Esophagus muscularis mucosa (tissue), 4 donors: ENCODE results near the gene TRIM62.

Experiments used
- EP300 ChIP-seq: sonication (generic); formaldehyde crosslinking; IDR thresholded peaks from one replicate; pipeline ENCODE4 v1.6.1; 2017; ENCODE audit warnings: antibody characterized with exemption
- POLR2A ChIP-seq: fragments of 450-650 bp; IDR thresholded peaks from one replicate; pipeline ENCODE4 v1.6.1; 2017; ENCODE audit warnings: antibody characterized with exemption, moderate library complexity, mild to moderate bottlenecking, low read depth
- TF ChIP-seq, protein P1 (sequence below), 3 experiments: fragments of 200-600 bp in 2 of 3; fragments of 450-650 bp in 1 of 3; sonication (generic) in 2 of 3; IDR thresholded peaks; one replicate each; pipeline ENCODE4 v1.5.1; 2017 to 2019; ENCODE audit warnings: antibody characterized with exemption in 3 of 3, mild to moderate bottlenecking in 2 of 3, moderate library complexity in 1 of 3

DNA sequence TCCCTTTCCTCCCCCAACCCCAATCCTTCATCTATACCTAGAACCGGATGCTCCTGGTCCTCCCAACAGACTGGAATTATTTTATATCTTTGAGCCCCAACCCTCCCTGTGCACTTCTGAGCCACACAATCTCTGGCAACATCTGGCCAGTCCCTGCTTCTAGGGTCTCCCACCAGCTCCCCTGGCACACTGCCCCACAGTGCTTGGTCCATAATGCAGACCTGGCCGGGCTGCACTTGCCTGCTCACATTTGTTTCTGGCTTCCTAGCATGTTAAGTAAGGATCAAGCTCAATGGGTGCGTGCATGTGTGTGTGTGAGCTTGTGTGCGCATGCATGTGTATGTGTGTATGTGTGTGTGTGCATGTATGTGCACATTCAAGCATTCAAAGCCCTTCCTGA is 8.8 kb downstream of the TRIM62 start:
- TF ChIP-seq, protein P1, sequence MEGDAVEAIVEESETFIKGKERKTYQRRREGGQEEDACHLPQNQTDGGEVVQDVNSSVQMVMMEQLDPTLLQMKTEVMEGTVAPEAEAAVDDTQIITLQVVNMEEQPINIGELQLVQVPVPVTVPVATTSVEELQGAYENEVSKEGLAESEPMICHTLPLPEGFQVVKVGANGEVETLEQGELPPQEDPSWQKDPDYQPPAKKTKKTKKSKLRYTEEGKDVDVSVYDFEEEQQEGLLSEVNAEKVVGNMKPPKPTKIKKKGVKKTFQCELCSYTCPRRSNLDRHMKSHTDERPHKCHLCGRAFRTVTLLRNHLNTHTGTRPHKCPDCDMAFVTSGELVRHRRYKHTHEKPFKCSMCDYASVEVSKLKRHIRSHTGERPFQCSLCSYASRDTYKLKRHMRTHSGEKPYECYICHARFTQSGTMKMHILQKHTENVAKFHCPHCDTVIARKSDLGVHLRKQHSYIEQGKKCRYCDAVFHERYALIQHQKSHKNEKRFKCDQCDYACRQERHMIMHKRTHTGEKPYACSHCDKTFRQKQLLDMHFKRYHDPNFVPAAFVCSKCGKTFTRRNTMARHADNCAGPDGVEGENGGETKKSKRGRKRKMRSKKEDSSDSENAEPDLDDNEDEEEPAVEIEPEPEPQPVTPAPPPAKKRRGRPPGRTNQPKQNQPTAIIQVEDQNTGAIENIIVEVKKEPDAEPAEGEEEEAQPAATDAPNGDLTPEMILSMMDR (IDR thresholded peaks at IDR 0.05), result no peak
- TF ChIP-seq POLR2A (no peak), EP300 (no peak)
